GM19099 (cell line): Measurements from ENCODE around the gene DYNLL1.

Experiments used
- POLR2A ChIP-seq: IDR thresholded peaks from 3 replicates; pipeline ENCODE4 v1.6.1; 2011; ENCODE audit warnings: low read depth; ENCODE audit not compliant: insufficient read length; ENCODE audit errors: extremely low read depth

DYNLL1 gene

DNA sequence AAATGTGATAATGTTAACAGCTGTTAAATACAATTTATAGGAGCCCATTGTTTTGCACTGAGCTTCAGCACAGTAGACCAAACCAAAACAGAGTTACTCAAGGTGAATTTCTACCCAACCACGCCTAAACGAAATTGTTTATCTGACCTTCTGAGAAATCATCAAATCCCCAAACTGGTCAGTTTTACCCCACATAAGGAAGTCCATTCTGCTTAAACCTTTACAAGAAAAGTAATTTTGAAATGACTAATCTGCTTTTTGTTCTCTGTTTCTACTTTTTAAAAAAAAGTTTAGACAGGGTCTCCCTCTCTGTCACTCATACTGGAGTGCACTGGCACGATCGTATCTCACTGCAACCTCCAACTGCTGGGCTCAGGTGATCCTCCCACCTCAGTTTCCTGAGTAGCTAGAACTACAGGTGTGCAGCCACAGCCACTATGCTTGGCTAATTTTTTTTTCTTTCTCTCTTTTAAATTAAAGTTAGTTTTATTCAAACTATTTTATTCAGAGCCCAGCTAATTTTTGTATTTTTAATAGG lies 36.9 kb downstream of the DYNLL1 start:
- no peak for TF ChIP-seq POLR2A

DNA sequence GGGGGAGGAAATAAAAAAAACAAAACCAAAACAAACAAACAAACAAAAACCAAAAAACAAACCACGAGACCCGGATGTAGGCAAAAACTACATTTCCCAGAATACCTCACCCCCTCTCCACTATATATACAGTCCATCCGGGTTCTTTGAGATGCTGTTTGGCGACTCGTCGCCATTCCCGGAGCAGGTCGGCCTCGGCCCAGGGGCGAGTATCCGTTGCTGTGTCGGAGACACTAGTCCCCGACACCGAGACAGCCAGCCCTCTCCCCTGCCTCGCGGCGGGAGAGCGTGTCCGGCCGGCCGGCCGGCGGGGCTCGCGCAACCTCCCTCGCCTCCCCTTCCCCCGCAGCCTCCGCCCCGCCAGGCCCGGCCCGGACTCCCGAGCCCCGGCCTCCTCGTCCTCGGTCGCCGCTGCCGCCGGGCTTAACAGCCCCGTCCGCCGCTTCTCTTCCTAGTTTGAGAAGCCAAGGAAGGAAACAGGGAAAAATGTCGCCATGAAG lies 38.3 kb downstream of the DYNLL1 start, which contains the start of gene RNF10:
TSS of gene RNF10 (plus strand) at position 154 of the 500 bp plus-strand sequence. CDS start 456 bp downstream, outside the sequence.
- TF ChIP-seq POLR2A = peak; percentile 95

DNA sequence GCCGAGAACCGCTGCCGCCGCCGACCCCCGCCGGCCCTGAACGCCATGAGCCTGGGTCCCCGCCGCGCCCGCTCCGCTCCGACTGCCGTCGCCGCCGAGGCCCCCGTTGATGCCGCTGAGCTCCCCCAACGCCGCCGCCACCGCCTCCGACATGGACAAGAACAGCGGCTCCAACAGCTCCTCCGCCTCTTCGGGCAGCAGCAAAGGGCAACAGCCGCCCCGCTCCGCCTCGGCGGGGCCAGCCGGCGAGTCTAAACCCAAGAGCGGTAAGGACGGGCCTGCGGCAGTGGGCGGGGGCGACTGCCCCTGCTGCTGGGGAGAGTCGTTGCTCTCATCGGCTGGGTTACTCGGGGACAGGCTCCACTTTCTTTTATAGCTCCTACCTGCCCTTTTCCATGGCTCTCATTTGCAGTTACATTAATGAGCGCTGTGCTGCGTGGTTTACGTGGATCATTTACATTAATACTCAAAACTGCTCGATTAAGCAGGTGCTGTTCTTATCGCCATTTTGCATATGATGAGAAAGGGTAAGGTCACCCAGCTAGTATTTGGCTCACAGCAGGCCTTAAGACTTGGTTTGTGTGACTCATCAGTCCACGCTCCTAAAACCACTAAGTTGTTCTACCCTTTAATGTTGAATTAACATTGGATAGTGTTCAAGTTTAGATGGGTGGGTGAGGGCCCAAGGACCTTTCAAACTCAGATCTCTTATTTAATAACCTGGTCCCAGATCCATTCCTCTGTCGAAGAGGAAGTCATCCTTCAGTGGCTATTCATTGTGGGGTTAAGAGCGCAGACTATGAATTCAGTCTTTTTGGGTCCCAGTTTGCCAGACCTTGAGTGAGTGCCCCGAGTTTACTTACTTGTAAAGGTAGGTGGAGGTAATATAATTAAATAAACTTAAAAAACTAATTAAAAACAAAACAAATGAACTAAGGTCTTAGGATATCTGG lies 39.1 kb downstream of the DYNLL1 start:
- no peak for TF ChIP-seq POLR2A

DNA sequence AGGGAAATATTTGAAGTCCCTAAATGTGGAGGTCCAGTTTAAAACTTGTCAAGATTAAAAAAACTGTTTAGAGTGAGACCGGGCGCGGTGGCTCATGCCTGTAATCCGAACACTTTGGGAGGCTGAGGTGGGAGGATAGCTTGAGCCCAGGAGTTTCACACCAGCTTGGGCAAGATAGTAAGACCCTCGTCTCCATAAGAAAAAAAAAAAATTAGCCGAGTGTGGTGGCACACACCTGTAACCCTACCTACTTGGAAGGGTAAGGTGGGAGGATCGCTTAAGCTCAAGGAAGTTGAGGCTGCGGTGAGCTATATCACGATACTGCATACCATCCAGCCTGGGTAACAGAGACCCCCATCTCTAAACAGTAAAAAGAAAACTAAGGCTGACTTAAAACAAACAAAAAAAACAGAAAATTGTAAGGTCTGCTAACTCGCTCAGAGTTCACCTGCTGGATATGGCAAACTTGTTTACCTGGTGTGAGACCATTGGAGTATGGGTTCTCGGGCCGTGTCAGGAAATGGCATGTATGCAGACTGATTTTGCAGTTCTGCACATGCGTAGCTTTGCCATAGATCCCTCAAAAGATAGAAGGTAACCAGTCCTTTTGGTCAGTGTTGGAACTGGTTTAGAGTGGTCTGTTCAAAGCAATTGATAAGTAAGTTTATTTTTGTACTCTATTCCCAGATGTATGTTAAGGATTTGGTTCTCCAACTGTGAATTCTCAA lies 40.3 kb downstream of the DYNLL1 start:
- no peak for TF ChIP-seq POLR2A

DNA sequence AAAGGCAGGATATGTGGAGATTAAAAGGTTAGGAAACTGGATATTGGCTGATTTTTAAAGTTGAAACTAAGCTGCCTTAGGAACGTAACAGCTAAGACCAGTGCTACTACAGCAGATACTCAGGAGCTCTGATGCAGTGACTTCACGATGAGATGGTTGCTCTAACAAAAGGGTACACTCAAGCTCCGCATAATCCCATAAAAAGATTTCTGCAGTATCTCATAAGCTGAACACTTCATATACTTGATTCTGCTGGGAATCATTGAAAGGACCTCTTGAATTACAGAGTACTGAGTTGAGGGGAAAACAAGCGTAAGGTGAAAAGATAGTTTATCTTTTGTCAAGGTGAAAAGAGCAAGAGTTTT lies 41.9 kb downstream of the DYNLL1 start:
- no peak for TF ChIP-seq POLR2A

DNA sequence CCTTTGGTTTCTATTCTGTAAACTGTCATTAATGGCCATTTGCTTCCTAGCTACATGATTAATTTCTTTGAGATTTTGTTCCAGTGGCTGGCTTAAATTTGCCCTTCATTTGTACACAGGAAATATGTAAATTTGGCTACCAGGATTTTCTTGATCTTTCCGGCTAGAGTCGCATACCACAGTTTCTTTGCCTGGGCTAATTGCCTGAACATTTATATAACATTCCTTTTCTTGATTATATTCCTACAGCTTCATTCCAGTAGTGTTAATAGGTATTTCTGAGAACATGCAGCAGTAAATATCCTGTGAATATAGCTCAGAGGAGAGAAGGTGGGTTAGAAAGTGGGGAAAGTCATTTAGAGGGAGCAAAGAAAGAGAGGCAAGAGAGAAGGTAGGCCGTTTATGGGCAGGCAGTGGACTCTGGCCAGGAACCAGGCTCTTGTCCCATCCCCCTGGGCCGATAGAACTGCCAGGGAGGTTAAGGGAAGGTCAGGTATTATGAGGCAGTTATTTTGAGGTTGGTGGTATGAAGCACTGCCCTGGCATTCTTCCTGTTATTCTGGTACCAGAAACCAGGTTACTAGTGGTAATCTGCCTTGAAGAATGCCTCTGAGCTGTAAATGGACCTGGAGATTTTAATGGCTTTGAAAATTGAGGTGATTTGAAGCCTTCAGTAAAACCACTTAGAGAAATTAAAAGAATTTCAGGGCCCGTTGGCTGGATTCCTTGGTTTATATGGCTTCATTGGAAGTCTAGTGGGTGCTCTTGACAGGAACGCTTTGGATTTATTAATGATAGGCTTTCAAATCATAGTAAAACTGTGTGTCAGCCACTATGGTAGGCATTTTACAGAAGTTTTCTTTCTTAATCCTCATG lies 42.6 kb downstream of the DYNLL1 start:
- no peak for TF ChIP-seq POLR2A

DNA sequence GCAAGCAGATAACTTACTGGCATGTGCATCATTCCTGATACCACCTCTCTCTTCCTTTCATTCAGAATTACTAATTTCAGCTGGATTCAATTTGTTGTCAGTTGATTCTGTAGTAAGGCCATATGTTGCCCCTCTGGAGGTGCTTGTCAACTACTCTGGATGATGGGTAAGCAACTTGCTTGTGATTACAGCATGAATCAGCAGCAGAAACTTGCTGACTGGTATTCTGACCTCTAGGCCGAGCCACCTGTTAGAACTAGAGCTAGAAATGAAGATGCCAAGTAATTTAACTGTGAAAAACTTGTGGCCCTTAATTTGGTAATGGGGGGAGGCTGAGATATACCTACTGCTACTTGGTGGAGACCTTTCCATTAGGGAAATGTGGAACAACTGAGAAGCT lies 43.4 kb downstream of the DYNLL1 start:
- TF ChIP-seq POLR2A = no peak

DNA sequence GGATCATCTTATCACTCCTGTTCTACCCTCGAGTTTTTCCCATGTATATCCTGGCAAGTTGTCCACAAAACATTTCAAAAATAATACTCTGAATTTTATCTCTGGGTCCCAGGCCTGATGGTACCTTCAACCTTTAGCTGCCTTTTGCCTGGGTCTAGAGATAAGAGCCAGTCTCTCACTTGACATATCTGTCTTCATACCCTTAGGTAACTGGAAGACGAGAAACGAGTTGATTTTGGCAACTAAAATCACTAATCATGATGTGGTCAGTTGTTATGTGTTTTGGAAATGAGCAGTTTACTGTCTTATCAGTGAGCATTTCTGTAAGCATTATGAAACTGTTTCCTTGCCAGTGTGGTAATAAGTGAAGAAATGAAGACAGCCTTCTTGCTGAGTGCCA lies 44.5 kb downstream of the DYNLL1 start:
- TF ChIP-seq POLR2A = no peak

DNA sequence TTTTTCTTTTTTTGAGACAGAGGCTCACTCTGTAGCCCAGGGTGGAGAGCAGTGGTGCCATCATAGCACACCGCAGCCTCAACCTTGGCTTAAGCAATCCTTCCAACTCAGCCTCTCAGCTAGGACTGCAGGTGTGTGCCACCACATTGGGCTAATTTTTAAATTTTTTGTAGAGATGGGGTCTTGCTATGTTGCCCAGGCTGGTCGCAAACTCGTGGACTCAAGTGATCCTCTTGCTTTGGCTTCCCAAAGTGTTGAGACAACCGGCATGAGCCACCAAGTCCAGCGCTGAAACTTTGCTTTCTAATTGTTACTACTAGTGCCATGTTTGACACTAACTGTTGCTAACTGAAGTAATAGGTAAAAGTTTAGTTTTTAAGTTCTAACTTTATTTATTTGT lies 46.3 kb downstream of the DYNLL1 start:
- TF ChIP-seq POLR2A = no peak

DNA sequence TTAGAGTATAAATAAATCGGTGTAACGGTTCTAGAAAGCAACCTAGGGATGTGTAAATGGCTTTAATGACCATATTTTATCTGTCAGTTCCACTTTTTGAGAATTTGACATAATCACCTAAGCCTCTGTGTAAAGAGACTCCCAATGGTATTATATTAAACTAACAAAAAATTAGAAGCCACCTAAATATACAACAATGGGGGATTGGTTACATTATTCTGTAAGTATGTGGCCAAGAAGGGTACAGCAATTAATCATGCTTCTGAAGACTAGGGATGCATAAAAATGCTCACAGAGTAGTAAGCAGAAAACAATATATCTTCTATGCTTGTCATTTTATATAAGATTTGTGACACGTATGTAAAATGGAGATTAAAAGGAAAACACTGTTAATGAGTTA lies 48.8 kb downstream of the DYNLL1 start:
- no peak for TF ChIP-seq POLR2A

DNA sequence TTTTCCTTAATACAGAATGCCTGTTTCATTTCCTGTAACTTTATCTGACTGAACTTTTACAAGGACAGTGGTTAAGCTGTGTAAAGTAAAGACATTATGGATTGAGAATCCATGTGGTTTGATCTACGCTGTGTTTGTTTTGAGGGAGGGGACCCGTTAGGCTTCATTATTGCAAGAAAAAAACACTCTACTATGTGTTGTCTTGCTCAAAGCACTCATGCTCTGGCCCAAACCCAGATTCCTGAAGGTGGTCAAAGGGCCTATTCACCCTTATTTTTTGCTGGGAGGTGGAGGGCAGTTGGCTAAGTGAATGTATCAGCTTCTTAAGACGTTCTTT lies 50.1 kb downstream of the DYNLL1 start:
- TF ChIP-seq POLR2A = no peak
